LNCaP clone FGC (cell line): ENCODE results near the gene MAGI1.

Experiments used
- DNase-seq: peaks from one replicate; pipeline ENCODE4 v3.0.0-alpha.2; 2011; ENCODE audit warnings: low read depth
- H3K4me3 ChIP-seq: 2 replicates; pipeline ENCODE4 v1.5.1; 2011; ENCODE audit warnings: mild to moderate bottlenecking, low read depth, low read length, control low read depth
- TF ChIP-seq, protein P1 (sequence below): IDR thresholded peaks from 2 replicates; pipeline ENCODE4 v1.5.1; 2012; ENCODE audit warnings: mild to moderate bottlenecking; ENCODE audit not compliant: control insufficient read depth, insufficient read depth; ENCODE audit errors: extremely low read depth

Gene MAGI1

DNA sequence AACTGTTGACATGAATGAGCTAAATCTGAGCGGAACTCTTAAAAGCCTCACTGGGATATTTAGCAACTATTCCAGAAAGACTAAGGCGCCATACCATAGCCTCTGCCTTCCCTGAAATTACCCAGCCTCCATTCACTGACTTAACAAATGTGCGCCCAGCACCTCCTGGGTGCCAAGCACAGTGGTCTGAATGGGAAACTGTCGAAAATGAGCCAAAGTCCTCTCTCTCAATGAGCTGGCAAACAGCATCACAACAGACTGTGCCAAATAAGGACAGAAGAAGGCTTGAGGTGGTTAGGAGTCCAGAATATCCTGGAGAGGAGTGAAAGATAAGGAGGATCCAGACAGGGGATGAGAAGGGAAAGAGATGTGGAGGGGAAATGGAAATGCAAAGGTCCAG lies 332.4 kb downstream of the MAGI1 start:
- TF ChIP-seq, protein P1, sequence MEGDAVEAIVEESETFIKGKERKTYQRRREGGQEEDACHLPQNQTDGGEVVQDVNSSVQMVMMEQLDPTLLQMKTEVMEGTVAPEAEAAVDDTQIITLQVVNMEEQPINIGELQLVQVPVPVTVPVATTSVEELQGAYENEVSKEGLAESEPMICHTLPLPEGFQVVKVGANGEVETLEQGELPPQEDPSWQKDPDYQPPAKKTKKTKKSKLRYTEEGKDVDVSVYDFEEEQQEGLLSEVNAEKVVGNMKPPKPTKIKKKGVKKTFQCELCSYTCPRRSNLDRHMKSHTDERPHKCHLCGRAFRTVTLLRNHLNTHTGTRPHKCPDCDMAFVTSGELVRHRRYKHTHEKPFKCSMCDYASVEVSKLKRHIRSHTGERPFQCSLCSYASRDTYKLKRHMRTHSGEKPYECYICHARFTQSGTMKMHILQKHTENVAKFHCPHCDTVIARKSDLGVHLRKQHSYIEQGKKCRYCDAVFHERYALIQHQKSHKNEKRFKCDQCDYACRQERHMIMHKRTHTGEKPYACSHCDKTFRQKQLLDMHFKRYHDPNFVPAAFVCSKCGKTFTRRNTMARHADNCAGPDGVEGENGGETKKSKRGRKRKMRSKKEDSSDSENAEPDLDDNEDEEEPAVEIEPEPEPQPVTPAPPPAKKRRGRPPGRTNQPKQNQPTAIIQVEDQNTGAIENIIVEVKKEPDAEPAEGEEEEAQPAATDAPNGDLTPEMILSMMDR = no peak
- no peak overlapping the region for H3K4me3 ChIP-seq
- DNase-seq = no peak

- H3K4me3 ChIP-seq = no peak overlapping the region
- TF ChIP-seq, protein P1 = no peak
- no peak for DNase-seq
These were observed 334.9 kb downstream of the MAGI1 start for GRCh38 chr3:65703820-65704219.

DNA sequence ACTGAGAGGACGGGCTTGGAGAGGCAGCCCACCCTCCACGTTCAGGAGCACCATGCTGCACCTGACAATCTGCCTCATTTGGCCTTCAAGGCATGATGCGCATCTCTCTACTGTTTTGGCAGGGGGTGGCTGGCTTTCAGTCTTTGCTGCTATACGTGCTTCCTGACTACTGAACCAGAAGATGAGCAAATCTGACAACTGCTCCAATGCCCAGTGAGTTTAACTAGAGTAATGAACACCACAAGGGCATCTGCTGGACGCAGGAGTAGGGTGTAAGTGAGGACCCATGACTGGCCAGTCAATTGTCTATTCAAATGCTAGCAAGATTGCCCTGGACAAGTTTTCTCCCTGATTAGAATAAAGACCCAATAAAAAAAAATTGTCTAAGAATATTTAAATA lies 335.7 kb downstream of the MAGI1 start:
- H3K4me3 ChIP-seq = no peak overlapping the region
- DNase-seq = no peak
- TF ChIP-seq, protein P1 = no peak

DNA sequence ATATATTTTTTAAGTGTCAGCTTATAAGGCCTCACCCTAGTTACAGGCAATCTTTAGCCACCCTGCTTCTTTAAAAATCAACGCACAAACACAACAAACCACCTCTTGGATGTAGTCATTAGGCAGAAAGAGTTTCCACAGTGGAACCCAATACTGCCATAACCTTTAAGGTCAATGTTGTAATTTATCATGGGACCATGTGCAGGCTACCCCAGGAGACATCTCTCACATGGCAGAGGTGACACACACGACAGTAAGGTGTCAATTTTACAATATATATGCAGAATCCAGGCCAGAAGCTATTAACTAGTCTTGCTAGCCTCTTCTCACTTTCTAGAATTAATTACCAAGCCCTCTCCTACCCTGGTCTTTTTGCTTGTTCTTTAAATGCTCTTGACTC lies 336.5 kb downstream of the MAGI1 start:
- TF ChIP-seq, protein P1 = no peak
- no peak for DNase-seq
- H3K4me3 ChIP-seq = no peak overlapping the region

GRCh38 chr3:65701516-65701915 lies 337.2 kb downstream of the MAGI1 start:
- H3K4me3 ChIP-seq = no peak overlapping the region
- TF ChIP-seq, protein P1 = no peak
- DNase-seq = no peak

DNA sequence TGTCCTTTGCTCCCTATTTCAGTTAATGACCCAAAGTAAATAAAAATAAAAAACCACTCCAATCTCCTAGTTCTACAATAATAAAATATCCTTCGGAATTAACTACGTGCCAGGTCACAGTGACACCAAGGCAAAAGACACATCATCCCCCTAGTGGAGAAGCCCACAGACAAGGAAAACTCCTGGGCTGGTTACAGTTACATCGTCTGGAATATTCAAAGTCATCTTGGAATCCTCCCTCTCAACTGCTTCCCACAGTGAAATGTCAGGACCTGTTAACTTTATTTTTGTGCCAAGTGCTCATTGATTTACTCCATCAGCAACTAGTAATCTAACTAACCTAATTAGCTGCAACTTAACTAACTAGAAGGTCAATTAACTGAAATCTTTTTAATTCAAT lies 349.3 kb downstream of the MAGI1 start:
- H3K4me3 ChIP-seq = no peak overlapping the region
- TF ChIP-seq, protein P1 = no peak
- no peak for DNase-seq

GRCh38 chr3:65687741-65688140 lies 351.0 kb downstream of the MAGI1 start:
- TF ChIP-seq, protein P1 = no peak
- no peak for DNase-seq
- no peak overlapping the region for H3K4me3 ChIP-seq
